Fibroblast of pulmonary artery (primary cell): ENCODE data around the gene SPDYC.

ENCODE experiments used
- DNase-seq: peaks from one replicate; pipeline ENCODE4 v3.0.0-alpha.2; 2010; ENCODE audit warnings: low read depth
- H3K4me3 ChIP-seq: replicated peaks from 2 replicates; pipeline ENCODE4 v1.5.1; 2011; ENCODE audit warnings: low read depth, mild to moderate bottlenecking, control low read depth, low read length, moderate library complexity
- TF ChIP-seq, protein P1 (sequence below): IDR thresholded peaks from 2 replicates; pipeline ENCODE4 v1.5.1; 2011; ENCODE audit warnings: mild to moderate bottlenecking, control low read depth, low read length, inconsistent platforms; ENCODE audit errors: missing control alignments

The SPDYC gene

GRCh38 chr11:65131895-65132237, 38.2 kb upstream of the SPDYC start:
- no peak overlapping the region for H3K4me3 ChIP-seq
- TF ChIP-seq, protein P1, sequence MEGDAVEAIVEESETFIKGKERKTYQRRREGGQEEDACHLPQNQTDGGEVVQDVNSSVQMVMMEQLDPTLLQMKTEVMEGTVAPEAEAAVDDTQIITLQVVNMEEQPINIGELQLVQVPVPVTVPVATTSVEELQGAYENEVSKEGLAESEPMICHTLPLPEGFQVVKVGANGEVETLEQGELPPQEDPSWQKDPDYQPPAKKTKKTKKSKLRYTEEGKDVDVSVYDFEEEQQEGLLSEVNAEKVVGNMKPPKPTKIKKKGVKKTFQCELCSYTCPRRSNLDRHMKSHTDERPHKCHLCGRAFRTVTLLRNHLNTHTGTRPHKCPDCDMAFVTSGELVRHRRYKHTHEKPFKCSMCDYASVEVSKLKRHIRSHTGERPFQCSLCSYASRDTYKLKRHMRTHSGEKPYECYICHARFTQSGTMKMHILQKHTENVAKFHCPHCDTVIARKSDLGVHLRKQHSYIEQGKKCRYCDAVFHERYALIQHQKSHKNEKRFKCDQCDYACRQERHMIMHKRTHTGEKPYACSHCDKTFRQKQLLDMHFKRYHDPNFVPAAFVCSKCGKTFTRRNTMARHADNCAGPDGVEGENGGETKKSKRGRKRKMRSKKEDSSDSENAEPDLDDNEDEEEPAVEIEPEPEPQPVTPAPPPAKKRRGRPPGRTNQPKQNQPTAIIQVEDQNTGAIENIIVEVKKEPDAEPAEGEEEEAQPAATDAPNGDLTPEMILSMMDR: no peak
- no peak for DNase-seq

GRCh38 chr11:65132238-65132987, 37.6 kb upstream of the SPDYC start:
- TF ChIP-seq, protein P1: no peak
- DNase-seq: no peak
- peak overlapping the region; percentile 94 for H3K4me3 ChIP-seq

DNA sequence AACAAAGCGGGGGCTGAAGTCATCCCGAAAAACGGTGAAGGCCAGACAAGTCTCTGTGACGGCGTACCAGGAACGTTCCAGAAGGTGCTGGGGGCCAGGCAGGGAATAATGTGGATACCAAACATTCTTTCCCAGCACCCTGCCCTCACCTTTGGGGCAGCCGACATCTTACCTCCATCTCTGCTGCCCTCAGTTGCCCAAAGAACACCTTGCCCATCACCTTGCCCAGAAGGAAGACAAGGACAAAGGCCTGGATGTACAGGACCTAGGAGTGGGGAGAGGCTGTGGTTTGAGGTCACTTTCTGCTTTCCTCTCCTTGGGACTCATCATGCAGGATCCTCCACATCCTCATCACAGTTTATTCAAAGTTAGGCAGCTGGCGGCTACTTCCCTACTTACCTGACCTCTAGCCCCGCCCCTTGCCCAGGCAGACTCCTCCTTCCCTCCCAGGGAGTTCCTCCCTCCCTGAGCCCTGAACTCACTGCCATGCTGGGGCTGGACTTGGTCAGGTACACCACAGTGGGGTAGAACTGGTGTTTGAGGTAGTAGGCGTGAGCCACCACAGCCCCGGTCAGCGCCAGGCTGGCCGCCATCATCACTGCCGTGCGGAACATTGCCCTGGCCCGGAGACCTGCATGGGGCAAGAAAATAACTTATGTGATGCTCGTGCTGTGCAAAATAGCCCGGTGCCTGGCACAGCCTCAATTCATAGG, 36.9 kb upstream of the SPDYC start:
- H3K4me3 ChIP-seq: peak overlapping the region; percentile 94
- TF ChIP-seq, protein P1: no peak
- no peak for DNase-seq

DNA sequence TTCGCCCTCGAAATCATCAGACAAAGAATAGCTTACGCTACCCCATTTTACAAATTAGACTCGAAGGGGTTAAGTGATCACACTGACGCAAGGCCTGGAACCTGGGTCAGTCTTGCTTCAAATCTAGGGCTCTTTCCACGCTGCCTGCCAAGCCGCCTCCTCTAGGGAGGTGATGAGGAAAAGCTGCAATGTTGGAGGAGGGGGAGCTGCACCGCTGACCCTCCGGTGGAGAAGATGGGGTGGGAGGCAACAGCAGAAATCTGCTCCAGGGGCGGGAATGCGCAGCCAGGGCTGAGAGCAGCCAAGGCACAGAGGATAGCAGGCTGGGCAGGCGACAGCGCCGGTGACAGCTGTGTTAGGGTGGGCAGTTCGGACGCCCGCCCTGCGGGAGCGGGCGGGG, 36.3 kb upstream of the SPDYC start:
- TF ChIP-seq, protein P1: no peak
- DNase-seq: peak; percentile 39
- peak overlapping the region; percentile 94 for H3K4me3 ChIP-seq

GRCh38 chr11:65134240-65134951, 35.6 kb upstream of the SPDYC start, which contains the start of gene SYVN1:
SYVN1 (minus strand) TSS chr11:65134519; CDS start chr11:65133601, 918 bp downstream.
- peak; percentile 86 for DNase-seq
- TF ChIP-seq, protein P1: no peak
- peak within 1 kb of the TSS; percentile 94 for H3K4me3 ChIP-seq

GRCh38 chr11:65134952-65135632, 34.9 kb upstream of the SPDYC start:
- TF ChIP-seq, protein P1: no peak

More at GRCh38 chr11:65134952-65135632, 34.9 kb upstream of the SPDYC start:
- DNase-seq: peak; percentile 97
- H3K4me3 ChIP-seq: peak overlapping the region; percentile 94
